HG03460 (cell line): ENCODE results near the gene HBEGF.
A peak's percentile ranks its signal among the peaks of the same experiment; 100 is the strongest.

ENCODE experiments used
- ATAC-seq: cut with Tn5 transposase; IDR thresholded peaks from one replicate; pipeline ENCODE4 v1.9.1; 2021; ENCODE audit not compliant: unreplicated experiment

HBEGF gene

DNA sequence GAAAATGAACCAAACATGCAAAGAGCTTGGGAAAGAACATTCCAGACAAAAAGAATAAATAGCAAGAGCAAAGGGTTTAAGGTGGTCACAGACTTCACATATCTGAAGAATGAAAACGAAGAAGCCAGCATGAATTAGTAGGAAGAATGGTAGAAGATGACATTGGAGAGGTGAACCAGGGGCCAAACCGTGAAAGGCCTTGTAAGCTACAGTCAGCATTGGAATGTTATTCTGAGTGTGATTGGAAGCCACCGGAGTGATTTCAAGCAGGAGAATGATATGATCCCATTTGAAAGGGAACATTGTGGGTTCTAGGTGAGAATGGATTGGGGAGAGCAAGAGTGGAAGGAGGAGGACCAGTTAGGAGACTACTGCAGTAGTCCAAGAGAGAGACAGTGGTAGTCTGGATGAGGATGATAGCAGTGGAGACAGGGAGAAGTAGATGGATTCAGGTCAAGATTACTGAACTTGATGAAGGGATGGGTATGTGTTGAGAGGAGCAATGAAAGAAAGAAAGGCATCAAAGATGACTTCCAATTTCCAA, 36.6 kb downstream of the HBEGF start:
- no peak for ATAC-seq

DNA sequence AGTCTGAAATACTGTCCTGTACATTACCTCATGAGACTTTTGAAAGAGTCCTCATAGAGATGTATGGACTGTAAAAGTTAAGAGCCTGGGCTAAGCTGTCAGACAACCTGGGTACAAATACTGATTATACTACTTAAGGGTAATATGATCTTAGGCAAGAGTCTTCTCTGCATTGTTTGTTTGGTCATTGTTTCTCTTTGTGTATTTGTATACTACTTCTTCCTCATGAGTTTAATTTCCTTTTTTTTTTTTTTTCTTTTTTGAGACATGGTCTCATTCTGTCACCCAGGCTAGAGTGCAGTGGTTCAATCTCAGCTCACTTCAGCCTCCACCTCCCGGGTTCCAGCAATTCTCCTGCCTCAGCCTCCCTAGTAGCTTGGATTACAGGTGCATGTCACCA, 40.9 kb downstream of the HBEGF start:
- no peak for ATAC-seq

- ATAC-seq: no peak
Measured at GRCh38 chr5:140303966-140304365, 42.4 kb downstream of the HBEGF start.

- ATAC-seq: peak; percentile 94
Measured at GRCh38 chr5:140302786-140303639, 43.4 kb downstream of the HBEGF start, which contains the start of gene PFDN1. Gene PFDN1, minus strand, starts transcription at chr5:140303101. Its CDS starts 28 bp downstream, at chr5:140303073.

DNA sequence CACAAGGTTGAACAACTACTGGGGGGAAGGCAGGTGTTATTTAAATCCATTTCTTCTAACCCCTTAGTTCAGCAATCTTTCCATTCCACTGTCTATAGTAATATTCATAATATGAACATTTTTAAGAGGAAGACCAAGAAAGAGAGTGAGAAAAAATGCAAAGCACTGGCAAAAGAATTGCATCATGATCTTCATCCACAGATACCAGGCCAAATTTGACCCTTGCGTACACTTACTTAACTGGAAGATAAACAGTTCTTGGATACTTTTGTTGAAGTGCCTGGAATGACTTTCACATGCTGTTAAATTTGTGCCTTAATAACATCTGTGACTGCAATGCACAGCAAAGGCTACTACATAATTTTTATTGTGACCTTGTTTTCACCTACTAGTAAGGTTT, 45.3 kb downstream of the HBEGF start:
- ATAC-seq: no peak

DNA sequence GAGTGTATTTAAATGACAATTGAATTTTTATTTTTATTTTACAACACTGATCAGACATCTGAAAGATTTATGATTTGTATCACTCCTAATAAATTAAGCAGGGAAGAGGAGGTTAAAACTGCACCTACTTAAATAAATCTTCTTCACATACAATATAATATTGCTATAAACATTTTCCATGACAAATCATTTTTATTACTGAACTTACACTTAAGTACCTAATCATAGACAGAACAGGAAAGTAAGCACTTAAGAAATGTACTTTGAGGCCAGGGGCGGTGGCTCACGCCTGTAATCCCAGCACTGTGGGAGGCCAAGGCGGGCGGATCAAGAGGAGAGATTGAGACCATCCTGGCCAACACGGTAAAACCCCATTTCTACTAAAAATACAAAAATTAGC, 47.3 kb downstream of the HBEGF start:
- no peak for ATAC-seq

DNA sequence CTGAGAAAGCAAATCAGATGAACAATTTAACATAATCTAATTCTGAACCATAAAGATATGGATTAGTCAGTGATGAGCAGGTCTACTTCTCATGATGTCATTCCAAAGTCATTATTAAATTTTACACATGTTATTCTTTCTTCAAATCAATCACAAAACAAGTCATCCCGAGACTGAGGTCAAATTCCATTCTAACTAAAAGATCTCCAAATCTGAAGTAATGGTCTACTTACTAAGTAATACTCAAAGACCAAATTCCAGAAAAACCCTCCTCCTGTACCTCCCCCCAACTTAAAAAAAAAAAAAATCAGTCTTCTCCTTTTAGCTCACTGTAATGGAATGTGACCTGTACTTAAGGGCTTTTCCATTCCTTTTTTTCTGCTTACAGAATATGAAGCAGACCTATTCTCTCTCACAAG, 48.2 kb downstream of the HBEGF start:
- no peak for ATAC-seq

DNA sequence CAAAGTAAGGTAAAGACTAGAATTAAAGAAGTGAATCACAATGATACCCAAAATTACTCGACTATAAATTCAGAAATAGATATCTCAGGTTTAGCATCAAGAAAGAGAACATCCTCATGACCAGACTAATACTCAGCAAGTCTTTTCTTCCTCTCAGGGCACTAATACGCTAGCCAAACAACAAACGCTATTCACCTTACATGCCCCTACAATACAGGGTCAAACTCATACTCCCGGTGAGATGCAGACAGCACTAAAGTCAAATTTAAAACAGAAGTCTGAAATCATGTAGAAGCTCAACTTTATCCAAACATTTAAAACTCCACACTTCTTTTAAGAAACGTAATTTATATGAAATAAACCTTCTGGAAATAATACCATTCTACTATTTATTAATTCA, 49.1 kb downstream of the HBEGF start:
- no peak for ATAC-seq

DNA sequence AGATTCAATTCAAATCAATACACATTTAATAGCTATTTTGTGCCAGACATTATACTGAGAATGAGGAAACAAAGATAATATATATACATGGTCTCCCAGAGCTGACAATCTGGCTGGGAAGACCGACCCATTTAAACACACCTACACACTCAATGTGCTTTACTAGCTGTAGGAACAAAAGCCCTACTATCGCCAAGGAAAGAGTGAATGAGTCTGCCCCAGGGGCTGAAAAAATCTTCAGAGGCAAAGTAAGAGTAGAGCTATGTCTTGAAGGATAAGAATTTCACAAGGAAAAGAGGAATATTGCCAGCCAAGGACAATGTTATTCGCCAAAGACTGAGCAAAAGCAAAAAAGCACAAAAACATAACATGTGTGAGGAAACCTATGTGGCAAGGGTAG, 50.1 kb downstream of the HBEGF start:
- ATAC-seq: no peak

GRCh38 chr5:140295414-140295813, 51.0 kb downstream of the HBEGF start:
- ATAC-seq: no peak

DNA sequence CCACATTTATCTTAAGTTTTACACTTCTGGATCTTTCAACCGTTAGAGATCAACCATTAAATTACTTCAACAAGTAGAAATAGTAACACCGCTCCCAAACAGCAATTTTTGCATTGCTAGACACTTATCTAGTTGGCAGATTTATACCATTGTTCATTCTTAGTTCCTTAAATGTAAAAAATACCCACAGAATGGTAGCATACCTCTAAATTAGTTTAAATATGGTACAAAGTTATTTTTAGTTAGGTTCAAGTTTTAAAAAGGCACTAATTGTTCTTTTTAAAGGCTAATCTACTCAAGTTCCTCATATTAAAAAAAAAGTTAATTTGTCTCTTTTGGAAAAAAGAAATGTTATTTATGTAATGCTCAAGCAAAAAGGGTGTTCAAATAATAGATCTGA, 51.6 kb downstream of the HBEGF start:
- no peak for ATAC-seq

- ATAC-seq: no peak
Measured at GRCh38 chr5:140293849-140294100, 52.6 kb downstream of the HBEGF start.

DNA sequence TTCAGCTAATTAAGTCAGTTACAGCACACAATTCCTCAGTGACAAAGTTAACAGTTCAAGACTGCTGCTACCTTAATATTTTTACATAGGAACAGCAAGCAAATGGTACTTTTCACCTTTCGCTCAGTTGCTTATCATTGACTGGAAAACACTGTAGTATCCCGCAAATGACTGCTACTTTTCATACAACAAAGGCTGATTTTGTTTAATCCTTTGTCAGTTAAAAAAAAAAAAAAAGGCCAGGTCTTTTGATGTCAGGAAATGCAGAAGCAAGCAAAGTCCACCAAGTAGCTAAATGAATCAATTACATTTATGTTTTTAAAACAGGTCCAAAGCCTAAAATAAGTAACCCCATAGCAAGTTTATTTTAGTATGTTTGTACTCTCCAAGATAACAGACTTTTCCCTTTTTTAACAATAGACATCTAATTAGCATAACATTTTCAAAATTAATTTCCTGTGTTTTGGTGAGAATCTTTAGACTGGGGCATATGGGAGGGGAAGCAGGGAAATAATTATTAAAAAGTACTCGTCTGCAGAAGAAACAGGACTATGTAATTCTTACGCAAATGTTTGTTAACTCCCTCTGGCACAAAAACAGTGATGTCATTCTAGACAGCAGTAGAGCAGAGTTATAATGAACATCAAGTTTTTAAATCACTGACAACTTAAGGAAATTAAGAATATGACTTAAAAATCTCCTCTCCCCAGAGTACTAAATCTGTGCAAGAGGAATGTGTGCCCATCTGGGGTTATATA, 53.1 kb downstream of the HBEGF start:
- no peak for ATAC-seq

DNA sequence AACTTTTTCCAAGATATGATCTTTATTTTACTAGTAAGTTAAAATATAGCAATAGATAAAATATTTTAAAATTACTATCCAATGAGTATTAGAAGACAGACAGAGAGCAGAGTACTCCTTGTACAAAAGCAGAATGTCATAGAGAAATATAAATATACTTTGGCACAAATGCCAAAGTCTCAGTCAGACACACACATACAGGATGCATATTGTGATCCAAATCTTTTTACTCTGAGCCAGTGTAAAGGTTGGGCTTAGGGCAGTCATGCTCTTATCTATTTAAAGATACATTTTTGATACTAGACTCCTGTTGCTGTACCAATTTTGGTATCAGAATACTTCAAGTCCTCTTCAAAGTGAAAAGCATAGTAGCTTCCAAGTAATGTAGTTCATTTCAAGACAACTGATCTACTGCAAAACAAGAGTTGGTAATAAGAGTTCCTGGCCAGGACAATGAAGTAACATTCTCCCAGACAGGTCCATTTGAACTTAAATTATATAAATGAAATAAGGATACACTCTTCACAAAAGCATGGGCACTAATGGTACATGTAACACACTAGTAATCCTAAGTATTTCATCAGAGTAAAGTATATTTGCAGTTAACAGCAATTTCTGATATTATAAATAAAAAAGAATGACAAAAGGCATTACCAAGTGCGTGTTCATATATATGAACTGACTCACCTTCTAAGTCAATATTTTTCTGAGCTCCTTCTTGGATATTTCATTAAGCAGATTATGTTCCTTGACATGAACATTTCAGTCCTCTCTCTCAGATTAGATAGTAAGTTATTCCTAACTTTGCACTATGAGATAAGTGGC, 54.0 kb downstream of the HBEGF start:
- ATAC-seq: no peak

DNA sequence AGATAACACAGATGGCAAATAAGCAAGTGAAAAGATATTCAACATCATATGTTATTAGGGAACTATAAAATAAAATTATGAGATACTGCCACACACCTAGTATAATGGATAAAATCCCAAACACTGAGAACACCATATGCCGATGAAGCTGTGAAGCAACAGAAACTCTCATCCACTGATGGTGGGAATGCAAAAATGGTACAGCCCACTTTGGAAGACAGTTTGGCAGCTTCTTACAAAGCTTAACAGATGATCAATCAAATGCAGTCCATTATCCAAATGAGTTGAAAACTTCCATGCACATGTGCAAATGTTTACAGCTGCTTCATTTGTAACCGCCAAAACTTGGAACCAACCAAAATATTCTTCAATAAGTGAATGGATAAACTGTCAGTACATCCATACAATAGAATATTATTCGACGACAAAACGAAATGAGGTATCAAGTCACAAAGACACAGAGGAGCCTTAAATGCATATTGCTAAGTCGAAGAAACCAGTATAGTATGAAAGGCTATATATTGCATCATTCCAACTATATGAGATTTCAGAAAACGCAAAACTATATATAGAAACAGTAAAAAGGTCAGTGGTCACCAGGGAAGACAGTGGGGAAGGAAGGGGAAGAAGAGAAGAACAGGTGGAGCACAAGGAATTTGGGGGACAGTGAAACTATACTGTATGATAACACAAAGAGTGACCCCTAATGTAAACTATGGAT, 58.4 kb downstream of the HBEGF start:
- ATAC-seq: no peak

- no peak for ATAC-seq
Measured at GRCh38 chr5:140286424-140286823, 60.0 kb downstream of the HBEGF start.

DNA sequence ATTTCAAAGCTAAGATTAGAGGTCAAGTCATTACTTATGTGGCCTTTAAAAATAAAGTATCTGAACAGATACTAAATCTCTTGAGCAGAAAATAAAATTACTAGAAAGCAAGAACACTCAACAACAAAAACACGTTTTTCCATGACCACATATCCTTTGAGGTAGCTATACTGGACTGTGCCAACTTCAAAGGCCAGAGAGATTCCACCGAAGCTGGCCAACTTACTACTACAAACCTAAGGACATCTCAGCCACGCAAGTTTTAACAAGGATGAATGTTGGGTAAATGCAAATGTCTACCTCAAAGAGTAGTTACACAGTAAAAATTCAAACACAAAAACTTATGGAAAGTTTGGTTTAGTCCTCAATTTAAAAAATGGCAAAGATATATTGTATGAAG, 62.4 kb downstream of the HBEGF start:
- no peak for ATAC-seq
